WERI-Rb-1 (cell line): ENCODE data around the gene TMX4.

Experiments
- DNase-seq: peaks from one replicate; pipeline ENCODE4 v3.0.0-alpha.2; 2020
- H3K27ac ChIP-seq: fragments of 250-450 bp; sonication (Bioruptor Pico); 2 replicates; pipeline ENCODE4 v1.5.1; 2020; ENCODE audit warnings: mild to moderate bottlenecking, moderate library complexity
- H3K27me3 ChIP-seq: fragments of 250-450 bp; sonication (Bioruptor Pico); 2 replicates; pipeline ENCODE4 v1.5.1; 2021; ENCODE audit warnings: mild to moderate bottlenecking, low read depth, moderate library complexity; ENCODE audit not compliant: insufficient read depth, severe bottlenecking
- H3K36me3 ChIP-seq: fragments of 250-450 bp; sonication (Bioruptor Pico); 2 replicates; pipeline ENCODE4 v1.5.1; 2020; ENCODE audit warnings: mild to moderate bottlenecking, moderate library complexity
- H3K4me3 ChIP-seq: 2 replicates; pipeline ENCODE4 v1.5.1; 2011; ENCODE audit warnings: low read depth, mild to moderate bottlenecking, control low read depth, low read length
- H3K9me3 ChIP-seq: fragments of 250-450 bp; sonication (Bioruptor Pico); 2 replicates; pipeline ENCODE4 v1.5.1; 2021; ENCODE audit warnings: mild to moderate bottlenecking, moderate library complexity; ENCODE audit not compliant: severe bottlenecking
- TF ChIP-seq, protein P1 (sequence below): IDR thresholded peaks from 2 replicates; pipeline ENCODE4 v1.5.1; 2011; ENCODE audit warnings: low read depth, mild to moderate bottlenecking, control low read depth, inconsistent platforms, low read length

The TMX4 gene

DNA sequence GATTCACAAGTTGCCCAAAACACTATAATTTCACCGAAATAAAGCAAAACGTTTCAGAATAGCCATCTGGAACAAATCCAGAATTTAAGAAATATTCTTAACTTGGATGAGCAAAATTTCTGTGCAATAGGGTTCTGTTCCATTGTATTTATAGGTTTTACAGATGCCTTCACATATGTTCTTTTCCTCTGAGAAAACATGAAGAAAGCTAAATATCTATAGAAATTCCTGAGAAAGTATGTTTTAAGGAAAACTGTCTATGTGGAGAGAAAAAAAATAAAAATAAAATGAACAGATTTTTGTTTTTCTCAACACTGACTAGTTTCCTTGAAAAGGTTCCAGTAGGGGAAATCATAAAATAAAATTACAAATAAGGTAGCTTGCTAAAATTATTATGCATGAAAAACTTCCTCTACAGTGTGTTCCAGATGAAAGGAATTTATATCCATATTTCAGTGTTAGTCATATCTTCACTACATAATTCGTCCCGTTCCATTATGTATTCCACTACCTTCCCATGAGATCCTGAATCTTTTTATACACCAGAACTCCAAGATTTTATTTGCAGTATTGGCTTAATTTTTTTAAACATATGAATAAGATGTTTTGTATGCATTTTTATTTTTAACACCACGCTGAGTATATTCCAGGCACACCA lies 42.4 kb upstream of the TMX4 start:
- Histone ChIP-seq H3K27me3 (no peaks in the 10 kb centered on the region), H3K4me3 (no peak overlapping the region), H3K9me3 (no peaks in the 10 kb centered on the region), H3K36me3 (no peaks in the 10 kb centered on the region), H3K27ac (no peak overlapping the region)
- TF ChIP-seq, protein P1, sequence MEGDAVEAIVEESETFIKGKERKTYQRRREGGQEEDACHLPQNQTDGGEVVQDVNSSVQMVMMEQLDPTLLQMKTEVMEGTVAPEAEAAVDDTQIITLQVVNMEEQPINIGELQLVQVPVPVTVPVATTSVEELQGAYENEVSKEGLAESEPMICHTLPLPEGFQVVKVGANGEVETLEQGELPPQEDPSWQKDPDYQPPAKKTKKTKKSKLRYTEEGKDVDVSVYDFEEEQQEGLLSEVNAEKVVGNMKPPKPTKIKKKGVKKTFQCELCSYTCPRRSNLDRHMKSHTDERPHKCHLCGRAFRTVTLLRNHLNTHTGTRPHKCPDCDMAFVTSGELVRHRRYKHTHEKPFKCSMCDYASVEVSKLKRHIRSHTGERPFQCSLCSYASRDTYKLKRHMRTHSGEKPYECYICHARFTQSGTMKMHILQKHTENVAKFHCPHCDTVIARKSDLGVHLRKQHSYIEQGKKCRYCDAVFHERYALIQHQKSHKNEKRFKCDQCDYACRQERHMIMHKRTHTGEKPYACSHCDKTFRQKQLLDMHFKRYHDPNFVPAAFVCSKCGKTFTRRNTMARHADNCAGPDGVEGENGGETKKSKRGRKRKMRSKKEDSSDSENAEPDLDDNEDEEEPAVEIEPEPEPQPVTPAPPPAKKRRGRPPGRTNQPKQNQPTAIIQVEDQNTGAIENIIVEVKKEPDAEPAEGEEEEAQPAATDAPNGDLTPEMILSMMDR: no peak
- DNase-seq: no peak

DNA sequence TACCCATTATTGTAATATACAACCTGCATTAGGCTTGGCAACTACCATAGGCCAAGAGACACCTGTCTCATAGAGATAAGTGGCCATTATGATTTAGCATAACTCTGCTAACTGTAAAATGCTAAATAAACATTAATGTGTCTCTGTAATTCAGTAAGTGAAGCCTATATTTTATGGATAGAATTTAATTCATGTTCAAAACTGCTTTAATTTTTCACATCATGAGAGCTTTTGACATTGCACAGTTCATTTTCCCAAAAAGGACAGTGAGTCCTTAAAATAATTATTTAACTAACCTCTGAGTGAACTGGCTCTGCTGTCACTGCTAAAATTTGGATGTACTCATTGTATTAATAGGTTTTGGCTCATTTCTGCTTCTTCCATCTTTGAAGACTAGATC lies 41.4 kb upstream of the TMX4 start:
- Histone ChIP-seq H3K4me3 (no peak overlapping the region), H3K27me3 (no peaks in the 10 kb centered on the region), H3K9me3 (no peaks in the 10 kb centered on the region), H3K27ac (no peak overlapping the region), H3K36me3 (no peaks in the 10 kb centered on the region)
- DNase-seq: no peak
- TF ChIP-seq, protein P1: no peak

DNA sequence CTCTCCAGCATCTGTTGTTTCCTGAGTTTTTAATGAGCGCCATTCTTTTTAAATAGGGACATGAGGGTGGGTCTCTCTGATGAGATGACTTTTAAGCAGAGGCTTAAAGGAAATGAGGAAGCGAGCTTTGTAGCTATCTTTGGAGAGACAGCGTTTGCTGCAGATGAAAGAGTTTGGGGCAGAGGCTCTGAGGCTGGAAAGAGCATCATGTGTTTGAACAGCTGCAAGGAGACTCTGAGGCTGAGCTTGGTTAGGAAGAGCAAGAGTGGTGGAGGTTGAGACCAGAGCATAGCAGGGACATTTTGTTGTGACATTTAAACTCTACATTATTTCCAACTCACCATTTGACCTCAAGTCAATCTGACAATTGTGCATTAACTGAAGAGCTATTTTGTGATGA lies 38.3 kb upstream of the TMX4 start:
- TF ChIP-seq, protein P1: no peak
- Histone ChIP-seq H3K27me3 (no peaks in the 10 kb centered on the region), H3K27ac (no peak overlapping the region), H3K36me3 (no peaks in the 10 kb centered on the region), H3K4me3 (no peak overlapping the region), H3K9me3 (no peaks in the 10 kb centered on the region)
- no peak for DNase-seq

DNA sequence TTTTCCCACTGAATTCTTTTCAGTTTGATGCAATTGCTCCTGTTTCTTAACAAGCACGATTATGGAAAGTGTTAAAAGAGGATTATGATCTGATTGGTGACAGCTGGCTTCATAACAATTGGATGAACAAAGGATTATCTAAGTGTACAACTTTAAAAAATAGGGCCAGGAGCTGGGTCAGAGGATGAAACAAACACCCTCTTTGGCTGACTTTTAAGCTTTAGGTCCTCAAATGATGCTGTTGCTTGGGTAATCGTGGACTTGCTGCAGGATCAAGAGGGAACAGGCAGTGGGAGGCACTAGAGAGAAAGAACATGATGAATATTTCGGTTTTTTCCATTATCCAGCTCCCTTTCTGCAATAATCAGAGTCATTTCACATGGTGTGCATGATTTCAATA lies 35.5 kb upstream of the TMX4 start:
- Histone ChIP-seq H3K27me3 (no peaks in the 10 kb centered on the region), H3K36me3 (no peaks in the 10 kb centered on the region), H3K27ac (no peak overlapping the region), H3K9me3 (no peaks in the 10 kb centered on the region), H3K4me3 (no peak overlapping the region)
- no peak for DNase-seq
- TF ChIP-seq, protein P1: no peak

DNA sequence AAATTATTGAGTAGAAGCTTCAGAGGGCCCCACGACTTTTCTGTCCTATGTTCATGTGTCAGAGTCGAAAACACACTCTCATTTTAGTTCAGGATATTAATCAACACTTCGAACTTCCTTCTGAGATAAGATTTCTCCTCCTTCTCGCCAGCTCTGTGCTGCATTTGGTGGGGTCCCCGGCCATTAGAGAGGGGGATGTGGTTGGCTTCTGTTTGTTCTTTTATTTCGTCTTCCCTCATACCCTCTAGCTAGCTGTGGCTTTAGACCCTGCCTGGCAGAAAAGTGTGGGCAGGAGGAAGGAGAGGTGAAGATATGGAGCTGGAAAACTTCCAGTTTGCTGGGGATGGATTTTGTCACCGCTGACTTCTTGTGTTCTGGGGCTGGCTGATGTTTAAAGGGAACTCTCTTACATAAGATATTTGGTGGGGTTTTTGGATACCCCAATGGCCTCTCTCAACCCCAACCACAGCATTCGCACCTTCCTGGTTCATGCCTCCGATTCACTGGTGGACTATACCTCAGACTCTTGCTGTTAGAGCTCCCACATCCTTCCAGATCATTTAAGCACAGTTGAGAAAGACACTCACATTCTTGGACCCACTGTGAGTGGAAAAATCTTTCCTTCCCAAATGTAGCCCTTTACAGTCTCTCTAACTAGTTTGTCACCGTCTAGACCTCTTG lies 30.7 kb upstream of the TMX4 start:
- DNase-seq: no peak
- TF ChIP-seq, protein P1: no peak
- Histone ChIP-seq H3K36me3 (no peaks in the 10 kb centered on the region), H3K4me3 (no peak overlapping the region), H3K9me3 (no peaks in the 10 kb centered on the region), H3K27ac (no peak overlapping the region), H3K27me3 (no peaks in the 10 kb centered on the region)

DNA sequence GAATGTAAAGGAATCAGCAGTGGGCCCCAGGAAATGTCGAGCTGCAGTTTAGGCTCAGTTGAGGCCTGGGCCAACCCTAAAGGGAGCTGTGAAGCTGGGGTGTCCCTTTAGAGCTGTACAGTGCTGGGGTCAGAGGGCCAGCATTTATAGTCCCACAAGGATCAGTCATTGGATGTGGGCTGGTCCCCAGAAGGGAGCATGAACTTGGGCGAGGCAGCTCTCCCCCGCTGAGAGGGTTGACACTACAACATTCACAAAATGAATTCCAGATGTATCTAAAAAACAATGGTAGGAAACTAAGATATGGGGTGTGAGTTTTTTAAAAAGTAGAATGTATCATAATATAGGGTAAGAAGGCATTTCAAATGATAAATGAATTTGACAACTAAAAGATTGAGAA lies 29.7 kb upstream of the TMX4 start:
- Histone ChIP-seq H3K4me3 (no peak overlapping the region), H3K27ac (no peak overlapping the region), H3K9me3 (no peaks in the 10 kb centered on the region), H3K36me3 (no peaks in the 10 kb centered on the region), H3K27me3 (no peaks in the 10 kb centered on the region)
- DNase-seq: no peak
- TF ChIP-seq, protein P1: no peak
